Vagina (tissue), 2 donors: ENCODE measurements around the gene ST8SIA2. TPM values are rescaled to one million over a fixed set of nuclear protein-coding genes. Genes with fewer than 3 reads are reported as not detected.
"Not testable (repeated sequence)": the region's sequence is repeated elsewhere in the genome, so short reads cannot be mapped to it uniquely, and the experiment has no call there.

Source experiments
- DNase-seq, 2 donors: peaks; one replicate each; pipeline ENCODE4 v3.0.0-alpha.2; 2017; ENCODE audit errors: extremely low spot score in 2 of 2
- H3K27ac ChIP-seq: fragments of 200-600 bp; sonication (generic); one replicate; pipeline ENCODE4 v1.5.1; 2019
- H3K27me3 ChIP-seq: fragments of 200-600 bp; sonication (generic); one replicate; pipeline ENCODE4 v1.5.1; 2019
- H3K36me3 ChIP-seq, 2 donors: fragments of 200-600 bp; sonication (generic); one replicate each; pipeline ENCODE4 v1.5.1; 2017 to 2019
- H3K4me1 ChIP-seq: fragments of 200-600 bp; sonication (generic); one replicate; pipeline ENCODE4 v1.5.1; 2019
- H3K4me3 ChIP-seq, 2 donors: fragments of 200-600 bp; sonication (generic); 1 replicate in 1 of 2; 2 replicates in 1 of 2; pipeline ENCODE4 v1.5.1; 2016 to 2019
- H3K9me3 ChIP-seq: fragments of 200-600 bp; sonication (generic); one replicate; pipeline ENCODE4 v1.5.1; 2019
- CTCF ChIP-seq, 3 experiments: fragments of 450-650 bp in 2 of 3; fragments of 200-600 bp in 1 of 3; sonication (generic) in 1 of 3; IDR thresholded peaks; one replicate each; pipeline ENCODE4 v1.5.1; 2017 to 2019; ENCODE audit warnings: antibody characterized with exemption in 3 of 3, mild to moderate bottlenecking in 2 of 3, moderate library complexity in 2 of 3
- POLR2A ChIP-seq, 2 donors: fragments of 450-650 bp; IDR thresholded peaks; one replicate each; pipeline ENCODE4 v1.6.1; 2017; ENCODE audit warnings: antibody characterized with exemption in 2 of 2, mild to moderate bottlenecking in 2 of 2, moderate library complexity in 2 of 2
- POLR2AphosphoS5 ChIP-seq, 2 donors: sonication (generic); formaldehyde crosslinking; IDR thresholded peaks; one replicate each; pipeline ENCODE4 v1.9.0; 2017; ENCODE audit warnings: antibody characterized with exemption in 2 of 2, mild to moderate bottlenecking in 2 of 2, low read depth in 1 of 2; ENCODE audit not compliant: insufficient read depth in 1 of 2
- intact Hi-C: fragments of 100-400 bp; cut with DNase I; formaldehyde crosslinking; loops from one replicate; pipeline ENCODE4 v1.15.1; 2023
- total RNA-seq: library from RNA; depleted of rRNA; stranded (reverse); fragments of >200 nt; gene quantifications from one replicate; pipeline ENCODE4 v1.2.3, GENCODE V29; 2016

Gene ST8SIA2
- total RNA-seq, 1 donor from 2014 or later, result not detected

GRCh38 chr15:92468991-92469390, 75.3 kb downstream of the ST8SIA2 start:
- no peak for DNase-seq
- Histone ChIP-seq H3K4me3 (no peak overlapping the region), H3K9me3 (no peaks in the 10 kb centered on the region), H3K36me3 (no peaks in the 10 kb centered on the region), H3K4me1 (no peaks in the 10 kb centered on the region), H3K27ac (no peak overlapping the region), H3K27me3 (no peaks in the 10 kb centered on the region)
- intact Hi-C loops, result no loop called here
- no peak for TF ChIP-seq POLR2AphosphoS5 (IDR thresholded peaks at IDR 0.05; ENCODE audit: insufficient read depth in 1 of 2, low read depth in 1 of 2)
- no peak for TF ChIP-seq CTCF (IDR thresholded peaks at IDR 0.05)
- no peak for TF ChIP-seq POLR2A (IDR thresholded peaks at IDR 0.05)

GRCh38 chr15:92471288-92471687, 77.6 kb downstream of the ST8SIA2 start:
- intact Hi-C loops, result no loop called here
- no peak for DNase-seq
- H3K4me1 ChIP-seq, result no peaks in the 10 kb centered on the region
- no peaks in the 10 kb centered on the region for H3K9me3 ChIP-seq
- H3K27me3 ChIP-seq, result no peaks in the 10 kb centered on the region
- H3K27ac ChIP-seq, result no peak overlapping the region
- H3K36me3 ChIP-seq, result no peaks in the 10 kb centered on the region
- no peak overlapping the region for H3K4me3 ChIP-seq
- no peak for TF ChIP-seq POLR2A (IDR thresholded peaks at IDR 0.05)
- TF ChIP-seq CTCF (IDR thresholded peaks at IDR 0.05), result no peak
- no peak for TF ChIP-seq POLR2AphosphoS5 (IDR thresholded peaks at IDR 0.05; ENCODE audit: insufficient read depth in 1 of 2, low read depth in 1 of 2)

DNA sequence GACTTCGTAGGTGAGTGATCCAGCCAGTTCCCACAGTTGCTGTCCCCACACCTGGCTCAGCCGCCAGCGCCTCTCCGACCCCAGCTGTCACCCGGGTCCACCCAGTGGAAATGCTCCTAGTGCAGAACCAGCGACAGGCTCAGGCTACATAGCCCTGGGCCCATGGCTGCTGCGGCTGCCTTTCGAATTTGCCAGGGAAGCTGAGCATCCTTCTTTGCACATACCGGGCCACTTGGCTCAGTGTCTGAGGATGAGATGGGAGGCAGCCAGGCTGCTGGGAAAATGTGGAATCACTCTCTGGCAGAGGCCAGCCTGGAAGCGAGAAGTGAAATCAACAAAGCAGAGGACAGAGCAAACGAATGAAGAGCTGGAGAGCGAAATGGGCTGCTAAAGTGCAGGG, 80.1 kb downstream of the ST8SIA2 start:
- no peaks in the 10 kb centered on the region for H3K27me3 ChIP-seq
- H3K36me3 ChIP-seq, result no peaks in the 10 kb centered on the region
- TF ChIP-seq POLR2AphosphoS5 (IDR thresholded peaks at IDR 0.05; ENCODE audit: insufficient read depth in 1 of 2, low read depth in 1 of 2) (no peak), CTCF (IDR thresholded peaks at IDR 0.05) (no peak), POLR2A (IDR thresholded peaks at IDR 0.05) (no peak)
- no peak overlapping the region for H3K4me3 ChIP-seq
- H3K27ac ChIP-seq, result no peak overlapping the region
- H3K4me1 ChIP-seq, result no peaks in the 10 kb centered on the region
- DNase-seq, result no peak
- no peaks in the 10 kb centered on the region for H3K9me3 ChIP-seq
- intact Hi-C loops, result no loop called here

GRCh38 chr15:92479730-92480129, 86.0 kb downstream of the ST8SIA2 start:
- H3K9me3 ChIP-seq, H3K4me3 ChIP-seq, H3K27me3 ChIP-seq, H3K27ac ChIP-seq, H3K4me1 ChIP-seq, intact Hi-C loops, DNase-seq, H3K36me3 ChIP-seq: not testable (repeated sequence)

DNA sequence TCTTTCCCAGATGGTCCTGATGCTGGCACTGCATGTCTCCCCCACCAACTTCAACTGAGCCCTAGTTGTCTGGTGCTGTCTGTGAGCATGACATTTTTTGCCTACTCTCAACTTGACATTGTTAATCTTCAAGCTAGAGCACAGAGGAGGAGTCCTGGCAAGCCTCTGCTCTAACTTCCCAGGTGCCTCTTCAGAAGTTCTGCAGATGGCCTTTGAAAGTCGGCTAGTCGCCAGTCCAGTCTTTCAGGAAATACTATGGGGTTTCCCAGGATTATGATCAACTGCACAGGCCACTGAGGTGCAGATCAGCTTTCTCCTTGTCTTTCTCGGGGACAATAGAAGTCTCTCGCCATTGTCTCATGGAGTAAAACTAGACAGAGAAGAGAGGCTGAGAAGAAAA, 86.7 kb downstream of the ST8SIA2 start:
- no peaks in the 10 kb centered on the region for H3K27me3 ChIP-seq
- no peaks in the 10 kb centered on the region for H3K9me3 ChIP-seq
- no peak overlapping the region for H3K27ac ChIP-seq
- no peak overlapping the region for H3K4me3 ChIP-seq
- no peaks in the 10 kb centered on the region for H3K4me1 ChIP-seq
- H3K36me3 ChIP-seq, result no peaks in the 10 kb centered on the region
- no peak for TF ChIP-seq POLR2A (IDR thresholded peaks at IDR 0.05)
- no peak for TF ChIP-seq POLR2AphosphoS5 (IDR thresholded peaks at IDR 0.05; ENCODE audit: insufficient read depth in 1 of 2, low read depth in 1 of 2)
- no peak for TF ChIP-seq CTCF (IDR thresholded peaks at IDR 0.05)
- intact Hi-C loops, result no loop called here
- no peak for DNase-seq

GRCh38 chr15:92485441-92485840, 91.8 kb downstream of the ST8SIA2 start:
- no peak for TF ChIP-seq CTCF (IDR thresholded peaks at IDR 0.05)
- no peak for TF ChIP-seq POLR2AphosphoS5 (IDR thresholded peaks at IDR 0.05; ENCODE audit: insufficient read depth in 1 of 2, low read depth in 1 of 2)
- no peak for TF ChIP-seq POLR2A (IDR thresholded peaks at IDR 0.05)
- DNase-seq, result no peak
- intact Hi-C loops, result no loop called here
- H3K9me3 ChIP-seq, result no peaks in the 10 kb centered on the region
- no peak overlapping the region for H3K27ac ChIP-seq
- no peaks in the 10 kb centered on the region for H3K36me3 ChIP-seq
- H3K4me3 ChIP-seq, result no peak overlapping the region
- no peaks in the 10 kb centered on the region for H3K27me3 ChIP-seq
- H3K4me1 ChIP-seq, result no peaks in the 10 kb centered on the region
